SW 1271 (cell line): ENCODE data around the gene SLC27A5.
"Not testable (repeated sequence)": the region's sequence is repeated elsewhere in the genome, so short reads cannot be mapped to it uniquely, and the experiment has no call there.

Source experiments
- DNase-seq, 2 experiments: peaks; one replicate each; lab custom pipeline; 2025; lab: John Stamatoyannopoulos, UW

Gene SLC27A5

DNA sequence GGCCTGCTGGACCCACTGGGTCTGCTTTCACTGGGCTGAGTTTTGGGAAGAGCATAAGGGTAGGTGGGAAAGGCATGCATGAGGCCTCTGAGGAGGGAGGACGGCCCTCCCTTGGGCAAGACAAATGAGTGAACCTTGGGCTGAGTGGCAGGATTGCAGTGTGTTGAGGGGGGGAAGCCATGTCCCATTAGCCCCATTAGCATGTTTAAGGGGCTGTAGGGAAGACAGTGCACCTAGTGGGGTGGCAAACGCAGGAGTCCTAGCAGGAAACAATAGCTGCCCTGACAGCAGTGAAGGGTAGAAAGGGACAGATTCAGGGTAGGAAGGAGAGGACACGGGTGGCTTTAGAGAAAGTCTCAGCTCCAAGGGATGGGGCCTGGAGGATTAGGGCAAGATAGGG, 10.9 kb upstream of the SLC27A5 start:
- DNase-seq: no peak

DNA sequence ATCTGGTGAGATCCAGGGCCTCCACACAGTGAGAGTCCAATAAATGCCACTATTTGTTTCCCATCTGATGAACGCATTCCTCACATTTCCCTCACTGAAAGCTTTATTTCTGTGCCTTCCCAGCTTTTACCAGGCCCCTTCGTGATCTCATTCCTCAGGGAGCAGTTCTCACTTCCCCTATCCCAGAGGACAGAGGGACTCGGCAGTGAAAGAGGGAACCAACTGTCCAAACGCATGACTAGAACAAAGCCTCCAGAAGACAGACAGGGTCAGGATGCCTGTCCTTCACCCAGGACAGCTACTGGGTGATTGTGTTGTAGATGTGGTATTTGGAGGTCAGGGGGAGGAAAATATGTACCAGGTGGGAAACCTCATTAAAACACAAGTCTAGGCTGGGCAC, 9.9 kb upstream of the SLC27A5 start:
- DNase-seq: no peak

DNA sequence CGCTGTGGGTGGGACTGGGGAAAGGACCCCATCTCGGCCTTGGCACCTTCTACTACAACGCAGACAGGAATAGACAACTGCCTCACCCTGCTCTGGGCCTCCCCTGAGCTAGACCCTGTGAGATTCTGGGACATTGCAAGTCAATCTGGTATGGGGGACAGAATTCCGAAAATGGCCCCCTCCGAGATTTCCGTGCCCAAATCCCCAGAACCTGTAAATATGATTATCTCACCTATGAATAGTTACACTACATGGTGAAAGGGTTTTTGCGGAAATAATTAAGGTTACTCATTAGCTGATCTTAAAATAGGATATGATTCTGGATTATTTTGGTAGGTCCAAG, 8.4 kb upstream of the SLC27A5 start:
- no peak for DNase-seq

DNA sequence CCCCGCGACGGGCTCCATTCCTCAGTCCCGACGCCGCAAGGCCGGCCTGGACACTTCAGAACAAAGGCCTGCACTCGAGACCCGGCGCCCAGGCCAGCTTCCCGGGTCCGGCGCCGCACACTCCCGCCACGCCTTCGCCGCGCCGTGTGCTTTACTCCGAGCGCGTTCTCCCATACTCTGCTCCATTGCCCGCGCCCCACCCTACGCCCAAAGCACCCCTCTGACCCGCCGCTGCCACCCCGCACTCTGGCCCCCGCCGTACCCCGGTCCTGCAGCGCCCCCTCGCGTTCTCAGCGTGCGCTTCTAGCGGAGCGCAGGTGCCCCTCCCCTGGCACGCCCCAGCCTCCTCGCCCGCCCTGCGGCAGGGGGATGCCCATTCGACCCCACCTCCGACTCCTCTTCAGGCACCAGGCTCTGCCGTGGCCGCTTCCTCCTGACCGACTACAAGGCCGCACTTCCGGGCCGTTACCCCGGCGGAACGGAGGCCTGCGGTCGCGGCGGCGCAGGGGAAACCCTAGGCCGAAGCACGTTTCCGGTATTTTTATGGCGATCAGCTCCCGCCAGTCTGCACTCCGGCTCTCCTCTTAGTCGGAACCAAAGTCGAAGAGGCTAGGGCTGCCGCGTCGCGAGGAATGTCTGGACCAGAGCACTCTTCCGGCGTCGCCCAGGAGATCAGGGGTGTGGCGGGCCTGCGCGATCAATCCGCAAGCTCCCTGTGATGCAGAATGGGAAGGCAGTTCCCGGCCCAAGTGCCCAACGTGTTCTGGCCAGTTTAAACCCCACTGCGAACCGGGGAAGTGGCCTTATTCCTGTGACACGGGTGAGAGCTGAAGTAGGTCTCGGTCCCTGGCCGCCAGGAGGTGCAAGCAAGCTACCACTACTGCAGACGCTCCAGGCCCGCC, 7.8 kb upstream of the SLC27A5 start, which contains the start of gene ZBTB45:
Gene ZBTB45, minus strand, starts transcription at position 456 of the 902 bp plus-strand sequence. CDS start 2,137 bp downstream, outside the sequence.
- DNase-seq: peak; percentile 79 to 91

DNA sequence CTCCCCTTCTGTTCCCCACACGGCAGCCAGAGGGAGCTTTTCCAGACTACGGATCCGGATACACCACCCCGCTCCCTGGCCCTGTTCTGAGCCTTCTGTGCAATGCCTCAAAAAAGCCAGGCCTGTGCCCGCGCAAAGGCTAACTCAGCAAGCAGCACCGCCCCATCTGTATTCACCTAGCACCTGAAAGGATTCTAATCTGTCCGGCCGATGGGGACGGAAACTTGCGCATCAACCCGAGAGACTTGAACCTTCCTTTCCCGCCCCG, 7.2 kb upstream of the SLC27A5 start:
- peak in 1 of 2 experiments; percentile 58 for DNase-seq

DNA sequence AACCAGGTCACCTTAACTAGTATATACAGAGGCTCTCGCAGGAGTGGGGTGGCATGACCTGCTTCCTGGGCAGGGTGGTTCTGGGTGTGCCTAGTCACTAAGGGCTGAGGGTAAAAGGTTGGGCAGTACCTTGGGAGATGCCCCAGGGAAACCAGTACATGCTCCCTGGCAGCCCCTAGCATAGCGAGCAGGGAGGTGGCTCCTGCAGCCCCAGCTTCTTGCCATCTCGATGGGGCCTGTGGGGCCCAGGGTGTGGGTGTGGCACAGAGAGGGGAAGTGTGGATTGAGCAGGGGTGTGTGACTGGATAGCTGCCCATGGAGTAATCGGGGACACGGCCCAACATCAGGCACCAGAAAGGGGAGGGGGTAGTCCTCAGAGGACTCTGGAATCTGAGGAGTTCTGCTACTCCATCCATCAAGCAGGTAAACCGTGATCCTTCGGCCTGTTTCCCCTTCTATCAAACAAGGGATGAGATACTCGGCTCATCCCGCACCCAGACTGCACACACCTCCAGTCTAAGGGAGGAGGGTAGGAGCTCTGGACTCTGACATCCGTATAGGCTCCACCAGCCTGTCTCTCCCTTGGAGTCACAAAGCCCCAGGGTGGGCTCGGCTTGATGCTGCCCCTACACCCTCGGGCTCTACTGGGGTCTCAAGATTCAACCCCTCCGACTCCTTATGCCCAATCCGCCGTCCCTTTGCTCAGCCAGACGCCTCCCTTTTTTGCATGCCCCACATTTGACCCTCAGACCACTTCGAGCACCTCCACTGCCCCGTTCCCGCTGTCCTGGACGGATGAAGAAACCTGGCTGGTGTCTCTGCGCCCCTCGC, 6.7 kb upstream of the SLC27A5 start:
- DNase-seq: no peak

DNA sequence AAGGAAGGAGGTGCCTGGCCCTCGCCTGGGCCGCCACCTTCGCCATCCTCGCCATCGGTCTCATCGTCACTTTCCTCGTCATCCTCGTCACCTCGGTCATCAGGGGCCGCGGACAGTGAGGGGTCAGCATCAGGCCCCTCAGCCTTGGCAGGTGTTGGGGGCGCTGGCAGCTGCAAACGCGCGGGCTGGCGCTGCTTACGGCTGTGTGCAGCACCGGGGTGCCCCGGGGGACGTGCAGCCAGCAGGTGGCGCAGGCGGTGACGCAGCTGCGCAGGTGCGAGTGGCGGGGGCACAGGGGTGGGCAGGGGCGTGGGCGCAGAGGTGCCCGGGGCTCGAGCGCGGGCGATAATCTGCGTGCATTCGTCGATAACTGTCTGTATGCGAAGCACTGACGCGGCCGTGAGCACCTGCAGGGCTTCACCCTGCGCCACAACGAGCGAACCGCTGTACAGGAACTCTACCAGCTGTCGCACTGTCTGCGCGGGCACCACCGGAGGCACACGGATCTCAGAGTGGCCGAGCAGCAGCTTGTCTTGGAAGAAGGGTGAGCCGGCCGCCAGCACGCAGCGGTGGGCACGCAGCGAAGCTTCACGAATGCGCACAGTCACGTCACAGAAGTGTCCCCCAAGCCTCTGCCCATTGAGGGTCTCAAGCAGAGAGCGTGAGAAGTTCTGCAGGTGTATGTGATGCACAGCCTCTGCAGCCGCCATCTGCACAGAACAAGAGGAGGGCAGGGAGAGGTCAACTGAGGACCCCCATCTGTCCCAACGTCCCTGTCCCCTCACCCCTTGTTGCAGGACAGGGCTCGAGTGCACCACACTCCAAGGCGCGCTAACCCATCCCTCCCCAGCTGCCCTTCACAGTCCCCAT, 5.4 kb upstream of the SLC27A5 start:
- no peak for DNase-seq

DNA sequence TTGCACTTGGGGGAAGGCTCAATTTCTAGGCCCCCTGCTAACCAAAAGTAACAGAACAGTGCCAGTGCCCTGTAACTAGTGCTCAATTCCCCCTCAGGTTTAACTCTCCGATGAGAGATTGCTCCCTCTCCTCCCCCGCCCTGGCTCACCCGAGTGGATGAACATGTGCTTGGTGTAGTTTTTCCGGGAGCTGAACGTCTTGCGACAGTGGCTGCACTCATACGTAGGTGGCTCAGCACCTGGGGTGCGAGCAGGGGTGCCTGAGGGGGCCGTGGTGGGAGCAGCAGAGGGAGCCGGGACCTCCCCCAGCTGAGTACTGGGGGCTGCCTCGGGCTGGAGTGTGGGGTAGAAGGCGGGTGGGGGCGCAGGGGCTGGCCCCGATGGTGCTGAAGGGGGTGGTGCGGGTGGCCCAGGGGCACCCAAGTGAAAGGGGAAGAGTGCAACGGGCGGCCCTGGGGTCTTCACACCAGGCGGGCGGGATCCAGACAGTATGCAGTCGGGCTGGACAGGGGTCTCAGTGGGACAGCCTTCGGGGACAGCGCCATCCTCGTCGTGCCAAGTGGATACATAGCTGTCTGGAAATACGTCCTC, 4.5 kb upstream of the SLC27A5 start:
- no peak for DNase-seq

DNA sequence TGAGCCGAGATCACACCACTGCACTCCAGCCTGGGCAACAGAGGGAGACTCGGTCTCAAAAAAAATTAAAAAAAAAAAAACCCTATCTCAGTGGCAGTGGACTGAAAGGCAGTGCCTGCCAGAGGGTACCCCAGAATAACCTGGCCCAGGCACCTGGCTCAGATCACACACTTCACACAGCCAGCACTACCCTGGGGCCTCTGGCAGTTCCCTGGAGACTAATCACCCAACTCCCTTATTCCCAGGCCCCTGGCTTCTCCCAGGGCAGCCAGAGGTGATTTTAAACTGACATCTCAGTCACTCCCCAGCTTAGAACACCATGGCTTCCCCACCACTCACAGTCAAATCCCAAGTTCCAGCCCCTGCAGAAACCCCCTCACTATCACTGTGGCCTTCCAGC, 3.5 kb upstream of the SLC27A5 start:
- DNase-seq: no peak

DNA sequence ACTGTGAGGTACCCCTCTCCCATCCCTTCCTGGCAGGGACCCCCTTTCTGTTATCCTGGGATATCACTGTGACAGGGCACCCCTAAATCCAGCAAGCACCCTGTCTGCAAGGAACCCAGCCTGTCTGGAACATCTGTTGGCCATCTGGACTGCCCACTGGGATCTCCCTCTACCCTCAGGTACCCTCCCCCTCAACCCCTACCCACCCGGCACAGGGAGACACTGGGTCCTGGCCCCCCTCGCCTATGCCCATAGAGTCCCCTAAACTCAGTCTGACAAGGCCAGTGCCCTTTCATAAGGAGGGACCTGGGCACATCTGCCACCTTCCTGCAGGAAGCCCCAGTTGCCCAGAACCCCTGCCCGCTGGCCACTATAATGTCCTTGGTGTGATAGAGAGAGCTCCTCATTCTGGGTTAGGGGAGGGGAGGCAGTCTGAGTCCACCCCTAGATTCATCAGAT, 2.8 kb upstream of the SLC27A5 start:
- no peak for DNase-seq

DNA sequence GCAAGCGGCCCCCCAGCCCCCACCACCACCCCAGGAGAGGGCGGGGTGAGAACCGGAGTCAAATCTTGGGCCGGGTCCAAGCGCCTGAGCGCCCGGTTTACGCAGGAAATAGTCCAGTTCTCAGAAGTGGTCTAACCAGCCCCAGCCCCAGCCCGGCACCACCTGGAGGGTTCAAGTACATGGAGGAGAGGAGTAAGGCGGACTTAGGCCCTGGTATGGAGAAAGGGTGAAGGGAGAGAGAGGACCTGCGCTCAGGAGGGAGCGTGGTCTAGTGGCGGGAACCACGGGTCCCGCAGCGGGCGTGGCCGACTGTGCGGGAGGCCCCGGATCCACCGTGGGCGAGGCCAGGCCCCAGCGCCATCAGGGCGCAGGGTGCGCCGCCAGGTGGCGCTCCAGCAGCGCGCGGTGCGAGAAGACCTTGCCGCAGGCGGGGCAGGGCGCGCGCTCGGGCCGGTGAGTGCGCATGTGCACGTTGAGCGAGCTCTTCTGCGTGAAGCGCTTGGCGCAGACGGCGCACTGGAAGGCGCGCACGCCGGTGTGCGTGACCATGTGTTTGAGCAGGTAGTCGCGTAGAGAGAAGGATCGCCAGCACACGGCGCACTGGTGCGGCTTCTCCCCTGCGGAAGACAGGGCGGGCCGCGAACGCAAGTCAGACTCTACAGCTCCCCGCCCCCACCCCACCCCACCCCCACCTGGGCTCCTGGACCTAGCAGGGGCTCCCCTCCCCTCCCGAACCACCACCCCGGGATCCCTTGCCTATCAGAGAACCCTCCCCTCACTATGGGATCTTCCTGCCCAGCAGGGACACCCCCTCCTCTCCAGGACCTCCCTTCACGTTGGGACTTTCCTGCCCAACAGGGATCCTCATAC, 2.1 kb upstream of the SLC27A5 start:
- peak; percentile 45 to 57 for DNase-seq

DNA sequence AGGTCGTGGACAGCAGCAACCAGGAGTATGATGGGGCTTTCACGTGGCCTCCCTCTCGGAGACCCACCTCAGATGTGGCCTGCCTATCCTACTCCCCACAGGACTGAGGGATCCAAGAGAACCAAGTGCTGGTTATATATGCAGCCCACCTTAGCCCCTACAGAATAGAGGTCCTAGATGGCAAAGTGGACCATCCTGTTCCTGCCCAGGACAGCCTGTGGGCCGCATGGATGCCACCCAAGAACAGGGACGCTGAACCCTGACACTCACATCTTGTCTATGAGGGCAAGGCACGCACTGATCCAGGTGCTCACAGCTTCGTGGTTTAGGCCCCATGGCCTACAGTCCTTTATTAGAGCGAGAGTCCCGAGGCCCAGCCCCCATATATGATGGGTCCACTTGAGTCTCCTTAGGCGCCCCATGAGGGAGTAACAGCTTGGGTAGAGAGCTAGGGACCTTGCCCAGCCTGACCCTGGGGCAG, 1.5 kb upstream of the SLC27A5 start:
- no peak for DNase-seq

DNA sequence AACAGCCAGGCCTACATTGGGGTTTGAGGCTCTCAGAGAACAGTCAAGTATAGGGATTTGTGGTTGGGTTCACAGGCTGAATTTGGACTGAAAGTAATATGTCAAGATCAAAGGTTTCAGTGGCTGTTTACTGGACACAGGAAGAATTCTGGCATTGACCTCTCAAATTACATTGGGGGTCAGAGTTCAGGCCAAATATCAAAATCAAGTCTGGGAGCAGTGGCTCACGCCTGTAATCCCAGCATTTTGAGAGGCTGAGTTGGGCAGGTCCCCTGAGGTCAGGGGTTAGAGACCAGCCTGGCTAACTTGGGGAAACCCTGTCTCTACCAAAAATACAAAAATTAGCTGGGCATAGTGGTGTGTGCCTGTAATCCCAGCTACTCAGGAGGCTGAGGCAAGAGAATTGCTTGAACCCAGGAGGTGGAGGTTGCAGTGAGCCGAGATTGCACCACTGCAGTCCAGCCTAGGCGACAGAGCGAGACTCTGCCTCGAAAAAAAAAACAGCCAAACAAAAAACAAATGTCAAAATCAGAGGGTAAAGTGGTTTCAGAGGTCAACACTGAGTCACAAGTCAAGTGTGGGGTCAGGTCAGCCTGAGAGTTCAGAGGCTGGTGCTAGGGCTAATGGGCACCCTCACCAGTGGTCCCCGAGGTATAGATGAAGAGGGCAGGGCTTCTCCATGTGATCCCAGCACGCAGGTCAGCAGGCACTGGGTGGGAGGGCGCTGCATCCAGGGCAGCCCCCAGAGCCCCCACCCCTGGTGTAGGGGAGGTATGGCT, 1.5 kb downstream of the SLC27A5 start:
- DNase-seq: no peak

DNA sequence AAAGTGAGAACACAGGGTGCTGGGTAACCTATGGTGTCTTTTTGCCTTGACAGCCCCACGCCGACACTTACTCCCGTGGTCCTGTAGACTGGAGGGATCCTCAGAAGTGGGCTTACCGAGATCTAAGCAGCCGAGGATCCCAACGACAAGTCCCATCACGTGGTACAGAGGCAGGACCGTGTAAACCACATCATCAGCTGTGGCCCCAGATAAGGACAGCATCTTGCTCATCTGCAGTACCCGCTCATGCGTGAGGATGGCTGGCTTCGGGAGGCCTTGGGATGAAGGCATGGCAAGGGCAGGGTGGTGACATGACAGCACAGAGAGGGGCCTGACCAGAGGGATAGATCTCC, 2.1 kb downstream of the SLC27A5 start:
- no peak for DNase-seq

DNA sequence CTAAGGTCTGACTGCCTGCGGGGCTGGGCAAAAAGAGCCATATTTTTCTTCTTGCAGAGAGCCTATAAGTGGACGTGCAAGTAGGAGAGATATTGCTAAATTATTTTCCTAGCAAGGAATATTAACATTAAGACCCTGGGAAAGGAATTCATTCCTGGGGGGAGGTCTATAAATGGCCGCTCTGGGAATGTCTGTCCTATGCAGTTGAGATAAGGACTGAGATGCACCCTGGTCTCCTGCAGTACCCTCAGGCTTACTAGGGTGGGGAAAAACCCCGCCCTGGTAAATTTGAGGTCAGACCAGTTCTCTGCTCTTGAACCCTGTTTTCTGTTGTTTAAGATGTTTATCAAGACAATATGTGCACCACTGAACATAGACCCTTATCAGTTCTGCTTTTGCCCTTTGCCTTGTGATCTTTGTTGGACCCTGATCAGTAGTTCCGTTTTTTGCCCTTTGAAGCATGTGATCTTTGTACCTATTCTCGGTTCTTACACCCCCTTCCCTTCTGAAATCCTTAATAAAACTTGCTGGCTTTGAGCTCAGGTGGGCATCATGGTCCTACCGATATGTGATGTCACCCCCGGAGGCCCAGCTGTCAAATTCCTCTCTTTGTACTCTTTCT, 4.1 kb downstream of the SLC27A5 start:
- DNase-seq: not testable (repeated sequence)

DNA sequence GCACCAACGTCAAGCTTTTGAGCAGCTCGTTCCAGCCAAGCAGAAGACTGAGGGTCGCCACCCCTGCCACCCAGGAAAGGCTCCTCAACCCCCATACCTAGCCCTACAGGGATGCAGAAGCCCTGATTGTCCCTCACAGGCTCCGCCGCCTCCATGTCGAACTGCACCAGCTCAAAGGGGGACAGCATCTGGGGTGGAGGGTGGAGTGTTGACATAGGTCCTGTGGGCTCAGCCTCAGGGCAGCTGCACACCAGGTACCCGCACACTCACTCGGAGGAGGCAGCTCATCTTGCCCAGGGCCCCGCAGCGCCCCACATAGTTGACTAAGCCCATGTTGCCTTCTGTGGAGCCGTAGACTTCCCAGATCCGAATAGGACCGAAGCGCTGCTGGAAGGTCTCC, 11.6 kb downstream of the SLC27A5 start:
- DNase-seq: no peak

DNA sequence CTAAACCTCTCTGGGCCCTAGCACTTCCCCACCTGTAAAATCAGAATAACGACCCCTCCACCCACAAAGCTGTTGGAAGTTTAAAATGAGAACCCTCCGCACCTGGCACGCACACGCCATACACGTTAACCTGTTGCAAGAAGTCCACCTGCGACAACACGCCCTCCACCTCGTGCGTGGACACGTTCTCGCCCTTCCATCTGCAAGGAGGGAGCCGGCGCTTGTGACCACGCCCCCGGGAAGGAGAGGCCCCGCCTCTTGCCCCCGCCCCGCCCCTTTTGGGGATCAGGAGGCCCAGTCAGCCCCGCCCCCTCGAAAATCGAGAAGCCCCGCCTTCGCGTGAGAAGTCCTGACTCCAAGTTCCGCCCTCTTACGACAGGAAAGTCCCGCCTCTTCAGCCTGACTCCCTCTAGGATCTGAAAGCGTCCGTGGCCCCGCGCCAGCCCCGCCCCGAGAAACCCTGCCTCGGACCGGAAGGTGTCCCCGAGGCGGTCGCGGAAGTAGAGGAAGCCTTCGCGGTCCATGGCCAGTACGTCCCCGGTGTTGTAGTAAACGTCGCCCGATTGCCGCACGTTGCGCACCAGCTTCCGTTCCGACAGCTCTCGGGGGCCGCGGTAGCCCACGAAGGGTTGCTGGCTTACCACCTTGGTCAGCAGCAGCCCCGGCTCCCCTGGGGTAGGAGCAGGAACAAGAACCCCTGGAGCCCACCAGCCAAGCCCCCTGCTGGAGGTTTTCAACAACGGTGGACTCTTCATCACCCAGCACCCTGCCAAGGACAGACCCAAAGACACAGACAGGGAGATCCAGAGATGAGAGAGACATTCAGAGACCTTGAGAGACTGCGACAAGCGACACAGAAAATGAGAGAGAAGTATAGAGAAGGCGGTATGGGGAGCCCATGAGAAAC, 12.5 kb downstream of the SLC27A5 start:
- peak; percentile 88 to 95 for DNase-seq

DNA sequence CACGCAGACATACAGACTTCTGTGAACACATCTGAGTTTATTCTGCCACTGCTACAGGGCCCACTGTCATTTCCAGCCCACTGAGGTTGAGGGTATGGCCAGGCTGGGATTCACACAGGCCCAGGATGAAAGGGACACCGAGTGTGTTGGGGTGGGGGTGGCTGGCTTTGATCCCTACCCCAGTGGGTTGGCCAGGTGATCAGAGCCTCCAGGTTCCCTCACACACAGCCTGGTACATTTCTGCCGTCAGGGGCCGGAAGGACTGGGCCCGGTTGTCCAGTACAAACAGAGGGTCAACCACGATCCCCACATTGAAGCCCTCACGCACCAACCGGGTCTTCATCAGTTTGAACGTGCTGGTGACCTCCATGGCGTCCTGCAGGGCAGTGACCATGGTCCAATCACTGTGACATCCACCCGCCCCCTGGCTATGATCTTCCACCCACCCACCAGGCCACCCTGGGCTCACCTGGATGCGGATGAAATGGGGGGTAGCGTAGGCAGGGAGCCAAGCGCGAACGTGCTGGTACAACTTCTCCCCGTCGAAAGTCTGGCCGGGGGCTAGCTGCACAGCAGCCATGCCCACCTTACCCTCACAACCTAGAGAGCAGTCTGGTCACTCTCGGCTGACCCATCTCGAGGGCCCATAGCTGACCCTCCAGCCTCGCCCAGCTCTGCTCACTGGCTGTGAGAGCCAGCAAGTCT, 13.3 kb downstream of the SLC27A5 start:
- DNase-seq: no peak
